Measurements from ENCODE around the gene AHDC1. TPM values are rescaled to one million over a fixed set of nuclear protein-coding genes. Genes with fewer than 3 reads are reported as not detected.

Gene AHDC1
- polyA plus RNA-seq, 1 donor from 2014 or later = 5.3 TPM

DNA sequence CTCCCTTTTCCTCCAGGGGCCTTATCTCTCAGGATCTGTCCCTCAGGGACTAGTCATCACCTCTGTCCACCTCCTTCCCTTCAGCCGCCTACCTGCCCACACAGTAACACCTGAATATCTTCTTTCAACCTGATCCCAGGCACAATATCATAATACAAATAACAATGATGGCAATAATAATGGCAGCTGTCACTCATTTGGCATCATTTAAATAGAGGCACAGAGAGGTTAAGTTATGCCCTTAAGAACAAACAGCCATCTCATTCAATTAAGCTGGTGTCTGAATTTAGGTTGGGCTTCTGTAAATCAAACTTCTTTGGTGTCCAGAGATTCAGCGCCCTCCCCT is 47.5 kb downstream of the AHDC1 start:
- H3K9me2 ChIP-seq (ENCODE audit: insufficient read depth, low read length) = no peaks in the 10 kb centered on the region

DNA sequence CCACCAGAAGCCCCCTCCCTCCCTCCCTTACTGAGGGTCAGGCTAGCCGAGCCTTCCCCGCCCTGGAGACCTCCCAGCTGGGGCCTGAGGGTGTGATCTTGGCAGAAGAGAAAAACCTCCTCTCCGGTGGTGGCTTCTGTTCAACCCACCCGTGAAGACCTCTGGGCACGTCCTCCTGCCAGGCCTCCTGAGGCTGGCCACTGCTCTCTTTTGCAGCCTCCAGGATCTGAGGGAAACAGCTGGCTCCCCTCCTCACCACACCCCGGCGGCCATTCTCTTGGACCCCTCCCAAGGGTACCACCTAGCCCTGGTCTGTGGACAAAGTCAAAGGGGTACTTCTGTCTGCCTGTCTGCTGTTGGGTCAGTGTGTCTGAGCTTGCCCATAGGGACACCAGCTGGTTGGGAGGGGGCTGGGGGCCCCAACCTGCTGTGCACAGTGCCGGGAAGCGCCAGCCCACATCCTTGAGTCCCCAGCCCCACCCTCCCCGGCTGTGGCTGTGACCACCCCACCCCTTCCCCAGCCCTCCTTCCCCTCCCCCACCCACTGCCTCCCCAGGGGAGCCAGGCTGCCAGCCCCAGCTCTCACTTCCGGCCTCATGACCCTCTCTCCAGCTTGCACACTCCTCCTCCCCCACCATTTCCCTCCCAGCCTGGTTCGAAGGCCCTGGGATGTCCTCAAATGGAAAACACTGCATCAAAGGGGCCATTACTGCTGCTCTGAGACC is 48.1 kb downstream of the AHDC1 start:
- H3F3A ChIP-seq (ENCODE audit: insufficient read depth, low read length, poor library complexity, severe bottlenecking) = no peaks in the 10 kb centered on the region
- peaks cover 10% of the 10 kb centered on the region for H3K79me2 ChIP-seq (replicated peaks; ENCODE audit: insufficient read depth, low read length)
- H3K36me3 ChIP-seq (ENCODE audit: insufficient read depth, low read length) = no peaks in the 10 kb centered on the region
- H3K27me3 ChIP-seq (ENCODE audit: insufficient read depth, low read depth, low read length) = no peaks in the 10 kb centered on the region
- H4K20me1 ChIP-seq (ENCODE audit: insufficient read depth) = no peaks in the 10 kb centered on the region
- no peaks in the 10 kb centered on the region for H3K9me2 ChIP-seq (ENCODE audit: insufficient read depth, low read length)
- no peak overlapping the region for H2AFZ ChIP-seq (ENCODE audit: low read depth, low read length)
- TF ChIP-seq MXI1 (conservative IDR thresholded peaks at IDR 0.05; ENCODE audit: poor library complexity, severe bottlenecking) = no peak
- H3K9me3 ChIP-seq (ENCODE audit: low read length) = no peaks in the 10 kb centered on the region
- H3K27ac ChIP-seq (ENCODE audit: low read length) = no peak overlapping the region
- no peak overlapping the region for H3K4me3 ChIP-seq (ENCODE audit: low read length)
- H3K4me2 ChIP-seq (ENCODE audit: low read length) = no peak overlapping the region
- H3K9ac ChIP-seq (ENCODE audit: low read length) = no peak overlapping the region

More for the DNA sequence above, 47.5 kb downstream of the AHDC1 start:
- H4K20me1 ChIP-seq (ENCODE audit: insufficient read depth) = no peaks in the 10 kb centered on the region
- H3K4me2 ChIP-seq (ENCODE audit: low read length) = no peak overlapping the region
- no peak overlapping the region for H3K27ac ChIP-seq (ENCODE audit: low read length)
- no peaks in the 10 kb centered on the region for H3K9me3 ChIP-seq (ENCODE audit: low read length)
- H3K27me3 ChIP-seq (ENCODE audit: insufficient read depth, low read depth, low read length) = no peaks in the 10 kb centered on the region
- H3K9ac ChIP-seq (ENCODE audit: low read length) = no peak overlapping the region
- H3K79me2 ChIP-seq (replicated peaks; ENCODE audit: insufficient read depth, low read length) = peaks cover 12% of the 10 kb centered on the region
- H3F3A ChIP-seq (ENCODE audit: insufficient read depth, low read length, poor library complexity, severe bottlenecking) = no peaks in the 10 kb centered on the region
- TF ChIP-seq TAF1 (IDR thresholded peaks at IDR 0.05; ENCODE audit: low read depth) (no peak), SMC3 (conservative IDR thresholded peaks at IDR 0.05; ENCODE audit: poor library complexity) (no peak), EP300 (conservative IDR thresholded peaks at IDR 0.05; ENCODE audit: poor library complexity, severe bottlenecking) (no peak), MXI1 (conservative IDR thresholded peaks at IDR 0.05; ENCODE audit: poor library complexity, severe bottlenecking) (no peak)
- TF ChIP-seq, protein P1, sequence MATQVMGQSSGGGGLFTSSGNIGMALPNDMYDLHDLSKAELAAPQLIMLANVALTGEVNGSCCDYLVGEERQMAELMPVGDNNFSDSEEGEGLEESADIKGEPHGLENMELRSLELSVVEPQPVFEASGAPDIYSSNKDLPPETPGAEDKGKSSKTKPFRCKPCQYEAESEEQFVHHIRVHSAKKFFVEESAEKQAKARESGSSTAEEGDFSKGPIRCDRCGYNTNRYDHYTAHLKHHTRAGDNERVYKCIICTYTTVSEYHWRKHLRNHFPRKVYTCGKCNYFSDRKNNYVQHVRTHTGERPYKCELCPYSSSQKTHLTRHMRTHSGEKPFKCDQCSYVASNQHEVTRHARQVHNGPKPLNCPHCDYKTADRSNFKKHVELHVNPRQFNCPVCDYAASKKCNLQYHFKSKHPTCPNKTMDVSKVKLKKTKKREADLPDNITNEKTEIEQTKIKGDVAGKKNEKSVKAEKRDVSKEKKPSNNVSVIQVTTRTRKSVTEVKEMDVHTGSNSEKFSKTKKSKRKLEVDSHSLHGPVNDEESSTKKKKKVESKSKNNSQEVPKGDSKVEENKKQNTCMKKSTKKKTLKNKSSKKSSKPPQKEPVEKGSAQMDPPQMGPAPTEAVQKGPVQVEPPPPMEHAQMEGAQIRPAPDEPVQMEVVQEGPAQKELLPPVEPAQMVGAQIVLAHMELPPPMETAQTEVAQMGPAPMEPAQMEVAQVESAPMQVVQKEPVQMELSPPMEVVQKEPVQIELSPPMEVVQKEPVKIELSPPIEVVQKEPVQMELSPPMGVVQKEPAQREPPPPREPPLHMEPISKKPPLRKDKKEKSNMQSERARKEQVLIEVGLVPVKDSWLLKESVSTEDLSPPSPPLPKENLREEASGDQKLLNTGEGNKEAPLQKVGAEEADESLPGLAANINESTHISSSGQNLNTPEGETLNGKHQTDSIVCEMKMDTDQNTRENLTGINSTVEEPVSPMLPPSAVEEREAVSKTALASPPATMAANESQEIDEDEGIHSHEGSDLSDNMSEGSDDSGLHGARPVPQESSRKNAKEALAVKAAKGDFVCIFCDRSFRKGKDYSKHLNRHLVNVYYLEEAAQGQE (IDR thresholded peaks at IDR 0.05; ENCODE audit: borderline replicate concordance) = no peak
- no peak overlapping the region for H2AFZ ChIP-seq (ENCODE audit: low read depth, low read length)
- H3K36me3 ChIP-seq (ENCODE audit: insufficient read depth, low read length) = no peaks in the 10 kb centered on the region
- H3K4me3 ChIP-seq (ENCODE audit: low read length) = no peak overlapping the region

DNA sequence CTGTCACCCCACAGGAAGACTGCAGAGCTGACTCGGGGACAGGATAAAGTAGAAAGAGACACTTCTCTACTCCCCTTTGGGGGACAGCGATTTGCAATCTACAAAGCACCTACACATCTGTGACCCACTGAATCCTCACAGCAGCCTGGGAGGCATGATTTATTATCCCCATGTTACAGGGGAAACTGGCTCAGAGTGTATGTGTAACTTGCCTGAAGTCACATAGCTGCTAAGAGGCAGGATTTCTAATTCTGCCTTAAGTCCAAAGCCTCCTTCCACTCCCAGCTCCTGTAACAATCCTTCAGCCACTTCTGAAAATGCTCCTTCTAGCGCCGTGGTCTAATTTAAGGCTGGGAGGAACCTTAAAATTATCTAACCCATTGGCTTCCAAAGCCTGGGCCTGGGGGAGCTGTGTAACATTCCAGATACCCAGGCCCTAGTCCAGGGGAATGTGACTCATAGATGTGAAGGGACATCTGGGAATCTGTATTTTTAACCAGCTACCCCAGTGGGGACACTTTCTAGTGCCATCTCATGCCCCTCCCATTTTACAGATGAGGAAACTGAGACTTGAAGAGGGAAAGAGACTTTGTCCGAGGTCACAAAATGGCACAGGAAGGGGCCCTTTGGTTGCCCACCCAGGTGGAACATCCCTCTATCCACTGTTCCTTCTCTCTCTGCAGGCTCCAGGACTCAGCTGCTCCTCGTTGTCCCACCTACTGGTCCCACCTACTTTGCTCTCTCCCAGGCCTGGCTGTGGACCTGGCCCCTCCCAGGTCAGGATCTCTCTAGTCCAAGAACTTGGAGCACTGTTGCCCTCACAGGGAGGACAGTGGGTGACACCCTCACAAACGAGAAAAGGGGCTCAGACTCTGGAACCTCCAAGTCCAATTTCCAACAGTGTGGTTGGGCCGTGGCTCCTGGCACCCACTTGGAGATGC is 48.9 kb downstream of the AHDC1 start:
- H3K27ac ChIP-seq (ENCODE audit: low read length) = no peak overlapping the region
- H3K4me2 ChIP-seq (ENCODE audit: low read length) = no peak overlapping the region
- peaks cover 8% of the 10 kb centered on the region for H3K9me3 ChIP-seq (ENCODE audit: low read length)
- no peaks in the 10 kb centered on the region for H3K9me2 ChIP-seq (ENCODE audit: insufficient read depth, low read length)
- TF ChIP-seq RAD21 (conservative IDR thresholded peaks at IDR 0.05) = no peak
- H3K79me2 ChIP-seq (replicated peaks; ENCODE audit: insufficient read depth, low read length) = peaks cover 7% of the 10 kb centered on the region
- H4K20me1 ChIP-seq (ENCODE audit: insufficient read depth) = no peaks in the 10 kb centered on the region
- H3K9ac ChIP-seq (ENCODE audit: low read length) = no peak overlapping the region
- no peak overlapping the region for H3K4me3 ChIP-seq (ENCODE audit: low read length)
- H3F3A ChIP-seq (ENCODE audit: insufficient read depth, low read length, poor library complexity, severe bottlenecking) = no peaks in the 10 kb centered on the region
- H3K27me3 ChIP-seq (ENCODE audit: insufficient read depth, low read depth, low read length) = no peaks in the 10 kb centered on the region
- no peaks in the 10 kb centered on the region for H3K36me3 ChIP-seq (ENCODE audit: insufficient read depth, low read length)
- no peak overlapping the region for H2AFZ ChIP-seq (ENCODE audit: low read depth, low read length)

Data from neural cell (in vitro differentiated cells).